ENCODE data around the gene SPSB1.
"Not testable (repeated sequence)": the region's sequence is repeated elsewhere in the genome, so short reads cannot be mapped to it uniquely, and the experiment has no call there.

The SPSB1 gene

DNA sequence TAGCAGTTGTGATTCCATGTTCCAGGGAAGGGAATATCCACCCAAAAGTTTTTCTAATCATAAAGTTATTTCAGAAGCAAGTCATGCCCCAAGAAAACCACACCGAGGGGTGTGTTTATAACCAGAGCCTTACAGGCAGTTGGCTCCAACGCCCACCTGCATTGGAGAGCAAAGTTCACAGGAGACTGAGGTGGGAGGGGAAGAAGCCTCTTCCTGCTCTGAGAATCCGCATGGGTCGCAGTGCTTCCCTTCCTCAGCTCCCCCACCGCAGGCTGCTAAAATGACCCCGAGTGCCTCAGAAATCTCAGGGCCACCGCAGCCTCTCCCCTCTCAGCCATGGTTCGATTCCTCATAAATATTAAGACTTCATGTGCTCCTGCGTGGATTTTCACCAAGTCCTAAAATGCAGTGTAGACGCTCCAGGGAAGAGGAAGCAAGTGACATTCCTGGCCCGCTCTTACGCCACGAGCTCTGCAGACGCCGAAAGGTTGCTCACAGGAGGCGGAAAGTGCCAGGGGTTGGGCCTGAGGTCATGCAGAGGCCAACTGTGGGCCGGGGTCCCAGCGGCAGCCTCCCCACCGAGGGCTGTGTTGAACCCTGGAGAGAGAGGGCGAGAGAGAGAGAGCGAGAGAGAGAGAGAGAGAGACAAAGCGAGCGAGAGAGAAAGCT lies 13.4 kb upstream of the SPSB1 start:
- no peak for DNase-seq (ENCODE audit: low read depth)

- no peak for DNase-seq (ENCODE audit: low read depth)
These were observed 12.5 kb upstream of the SPSB1 start for GRCh38 chr1:9280015-9280860.

DNA sequence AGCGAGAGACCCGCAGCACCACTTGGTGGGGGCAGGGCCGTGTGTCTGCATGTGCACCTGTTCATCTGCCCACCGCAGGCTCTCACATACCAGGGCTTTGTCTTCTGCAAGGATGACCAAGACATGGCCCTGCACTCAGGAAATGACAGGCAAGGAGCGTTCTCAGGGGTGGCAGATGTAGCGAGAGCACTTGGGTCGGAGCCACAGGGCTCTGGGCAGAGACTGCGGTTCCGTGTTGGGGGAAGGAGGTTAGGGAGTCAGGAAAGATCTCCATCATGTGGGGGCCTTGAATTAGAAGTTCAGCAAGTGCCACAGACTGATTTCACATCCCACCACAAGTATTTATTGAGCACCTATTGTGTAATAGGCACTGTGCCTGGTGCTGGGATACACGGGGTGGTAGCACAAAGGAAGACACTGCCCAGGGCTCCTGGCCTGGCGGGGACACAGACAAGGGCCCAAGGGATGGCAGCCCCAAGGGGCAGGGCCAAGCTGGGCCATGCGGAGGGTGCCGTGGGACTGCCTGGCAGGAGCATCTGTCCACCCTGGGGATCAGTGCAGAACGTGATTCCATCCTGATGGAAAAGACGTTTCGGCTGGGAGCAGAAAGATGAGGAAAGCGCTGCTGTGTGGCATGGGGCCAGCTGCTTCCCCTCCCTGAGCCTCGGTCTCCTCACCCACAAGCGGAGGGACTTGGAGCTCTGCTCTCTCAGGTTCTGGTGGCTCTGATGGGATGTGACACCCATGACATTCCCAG lies 11.4 kb upstream of the SPSB1 start:
- DNase-seq (ENCODE audit: low read depth): no peak

DNA sequence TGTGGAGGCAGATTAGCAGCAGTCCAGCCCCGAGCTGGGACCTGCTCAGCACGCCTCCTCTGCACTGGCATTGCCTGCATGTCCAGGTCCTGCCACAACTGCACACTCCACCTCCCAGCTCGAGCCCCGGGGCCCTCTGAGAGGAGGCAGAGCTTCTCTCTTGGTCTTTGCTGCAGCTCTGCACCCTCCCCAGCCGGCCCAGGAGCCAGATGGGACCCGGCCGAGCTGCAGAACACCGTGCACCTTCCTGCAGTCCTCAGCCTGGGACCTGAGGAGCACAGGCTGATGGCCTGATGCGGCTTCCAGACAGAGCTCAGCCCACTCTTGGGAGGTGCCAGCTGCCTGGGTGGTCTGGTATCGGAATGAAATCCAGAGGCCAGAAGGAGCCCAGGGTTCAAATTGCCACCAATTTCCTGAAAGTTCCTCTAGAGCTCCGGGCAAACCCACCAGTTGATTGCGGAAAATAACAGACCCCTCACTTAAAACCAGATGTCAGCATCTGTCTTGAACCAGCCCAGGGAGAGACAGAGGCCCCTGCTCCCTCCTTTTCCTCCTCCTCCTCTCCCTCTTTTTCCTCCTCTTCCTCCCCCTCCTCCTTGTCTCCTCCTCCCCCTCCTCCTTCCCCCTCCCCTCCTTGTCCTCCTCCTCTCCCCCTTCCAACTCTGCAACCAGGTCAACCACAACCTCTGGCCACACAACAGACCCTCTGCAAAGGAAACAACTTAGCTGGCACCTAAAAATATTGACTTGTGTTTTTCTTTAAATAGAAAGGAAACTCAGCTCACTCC lies 10.6 kb upstream of the SPSB1 start:
- DNase-seq (ENCODE audit: low read depth): no peak

DNA sequence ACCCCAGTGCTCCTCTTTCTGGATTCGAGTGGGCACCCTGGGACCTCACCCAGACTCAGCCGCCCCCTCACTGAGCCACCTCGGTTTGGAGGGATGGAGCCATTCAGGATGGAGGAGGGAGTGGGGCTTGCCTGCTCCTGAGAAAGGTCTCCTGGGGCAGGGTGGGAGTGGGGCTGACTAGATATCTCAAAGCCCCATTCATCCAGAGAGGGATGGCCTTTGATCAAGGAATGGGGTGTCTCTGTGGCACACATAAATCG lies 10.1 kb upstream of the SPSB1 start:
- DNase-seq (ENCODE audit: low read depth): no peak

DNA sequence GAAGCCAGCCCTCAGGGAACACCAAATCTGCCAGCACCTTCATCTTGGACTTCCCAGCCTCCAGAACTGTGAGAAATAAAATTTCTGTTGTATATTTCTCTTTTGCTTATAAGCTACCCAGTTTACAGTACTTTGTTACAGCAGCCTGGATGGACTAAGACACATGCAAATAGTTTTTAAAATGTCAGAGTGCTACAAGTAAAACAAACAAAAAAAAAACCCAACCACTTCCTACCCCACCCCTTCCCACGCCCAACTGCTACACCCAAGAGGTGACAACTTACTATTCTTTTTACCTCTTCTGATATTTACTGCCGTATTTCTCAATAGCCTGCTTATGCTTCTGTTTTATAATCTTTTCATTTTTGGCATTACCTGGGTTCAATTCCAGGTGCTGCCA lies 8.6 kb upstream of the SPSB1 start:
- DNase-seq (ENCODE audit: low read depth): no peak

DNA sequence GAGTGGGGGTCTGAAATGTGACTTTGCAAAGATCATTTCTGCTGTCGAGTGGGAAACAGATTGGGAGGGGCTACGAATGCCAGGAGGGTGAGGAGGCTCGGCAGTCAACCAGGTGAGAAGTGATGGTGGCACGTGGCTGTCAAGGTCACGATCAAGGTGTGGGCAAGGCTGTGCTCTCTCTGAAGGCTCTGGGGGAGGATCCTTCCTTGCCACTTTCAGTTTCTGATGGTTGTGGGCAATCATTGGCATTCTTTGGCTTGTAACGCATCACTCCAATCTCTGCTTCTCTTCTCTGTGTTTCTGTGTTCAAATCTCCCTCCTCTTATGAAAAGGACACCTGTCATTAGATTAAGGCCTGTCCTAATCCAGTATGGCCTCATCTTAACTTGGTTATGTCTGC lies 6.1 kb upstream of the SPSB1 start:
- no peak for DNase-seq (ENCODE audit: low read depth)

- peak; percentile 76 for DNase-seq (ENCODE audit: low read depth)
These were observed 3.6 kb upstream of the SPSB1 start for GRCh38 chr1:9289090-9289534.

DNA sequence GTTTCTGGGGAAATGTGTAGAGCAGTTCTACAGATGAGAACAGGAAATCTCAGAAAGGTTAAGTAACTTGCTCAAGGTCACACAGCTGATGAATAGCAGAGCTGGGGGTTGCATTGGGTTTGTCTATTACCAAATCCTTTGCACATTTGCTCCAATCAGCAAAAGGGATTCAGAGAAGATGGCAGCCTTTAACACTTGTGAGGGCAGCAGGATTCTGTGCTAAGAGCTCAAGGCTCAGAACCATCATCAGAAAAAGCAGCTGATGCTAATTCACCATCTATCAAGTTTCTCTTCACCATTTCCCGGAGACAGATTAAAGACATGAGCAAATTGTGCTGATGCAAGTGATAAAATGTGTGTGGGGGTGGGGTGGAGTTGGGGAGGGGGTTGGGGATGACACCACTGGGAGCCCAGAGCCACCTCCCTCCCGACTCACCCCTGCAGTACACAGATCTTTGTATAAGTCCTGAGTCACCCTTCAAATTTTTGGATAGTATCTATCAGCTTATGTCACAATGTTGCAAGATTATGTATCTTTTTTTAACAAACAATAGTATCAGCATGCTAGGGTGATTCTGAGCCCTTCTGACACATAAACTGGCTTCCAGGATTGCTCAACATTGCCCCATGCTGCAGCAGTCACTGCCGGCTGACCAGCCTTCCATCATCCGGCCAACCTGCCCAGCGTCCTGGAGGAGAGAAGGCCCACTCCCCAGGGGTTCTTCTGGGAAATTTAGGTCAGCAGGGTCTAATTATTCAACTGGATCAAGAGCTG lies 2.8 kb upstream of the SPSB1 start:
- no peak for DNase-seq (ENCODE audit: low read depth)

DNA sequence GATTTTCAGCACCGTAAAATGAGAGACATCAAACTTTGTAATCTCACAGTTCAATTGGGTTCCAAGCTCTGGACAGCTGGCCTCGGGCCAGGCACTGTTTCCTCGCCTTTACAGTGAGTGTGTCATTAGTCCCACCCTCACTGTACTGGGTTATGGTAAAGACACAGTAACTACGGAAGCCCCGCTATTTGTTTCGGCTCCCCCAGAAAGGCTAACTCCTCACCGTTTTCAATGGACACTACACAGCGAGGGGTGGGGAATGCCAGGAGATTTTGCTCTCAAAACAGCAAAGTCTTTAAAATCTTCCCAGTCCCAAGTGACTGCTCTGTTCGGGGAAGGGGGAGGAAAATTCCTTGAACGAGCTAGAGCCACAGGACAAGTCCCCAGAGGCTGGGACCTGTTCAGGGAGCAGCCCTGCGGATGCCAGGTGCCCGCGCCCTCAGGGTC lies 757 bp upstream of the SPSB1 start:
- no peak for DNase-seq (ENCODE audit: low read depth)

- no peak for DNase-seq (ENCODE audit: low read depth)
These were observed 493 bp downstream of the SPSB1 start for GRCh38 chr1:9293241-9293532.

DNA sequence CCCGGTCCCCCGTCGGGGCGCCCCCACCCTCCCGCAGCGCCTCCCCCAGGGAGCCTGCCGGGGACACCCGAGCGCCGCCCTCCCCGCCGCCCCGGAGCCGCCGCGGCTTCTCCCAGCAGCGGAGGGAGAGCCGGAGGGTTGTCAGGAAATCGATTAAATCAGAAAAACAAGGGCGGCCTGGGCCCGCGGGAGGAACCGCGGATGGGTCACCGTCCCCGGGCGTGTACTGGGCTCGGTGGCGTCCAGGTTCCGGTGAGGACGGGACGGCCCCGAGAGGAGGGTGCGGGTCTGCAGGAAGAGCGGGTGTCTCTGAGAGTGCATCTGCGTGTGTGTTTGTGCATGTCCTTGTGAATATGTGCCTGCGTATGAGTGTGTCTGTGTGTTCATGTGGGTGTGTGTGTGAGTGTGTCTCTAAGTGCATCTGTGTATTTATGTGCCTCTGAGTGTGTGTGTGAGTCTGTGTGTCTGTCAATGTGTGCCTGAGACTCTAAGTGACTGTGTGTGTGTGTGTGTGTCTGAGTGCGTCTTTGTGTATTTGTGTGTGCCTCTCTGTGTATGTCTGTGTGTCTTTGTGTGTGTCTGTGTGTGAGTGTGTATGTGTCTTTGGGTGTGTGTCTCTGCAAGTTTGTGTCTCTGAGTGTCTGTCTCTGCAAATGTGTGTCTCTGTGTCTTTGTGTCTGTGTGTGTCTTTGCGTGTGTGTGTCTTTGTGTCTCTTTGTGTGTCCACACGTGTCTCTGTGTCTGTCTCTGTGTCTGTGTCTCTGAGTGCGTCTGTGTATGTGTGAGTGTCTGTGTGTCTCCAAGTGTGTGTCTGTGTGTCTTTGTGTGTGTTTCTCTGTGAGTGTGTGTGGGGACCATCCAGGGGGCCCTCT lies 1.1 kb downstream of the SPSB1 start:
- DNase-seq (ENCODE audit: low read depth): no peak

- no peak for DNase-seq (ENCODE audit: low read depth)
These were observed 1.7 kb downstream of the SPSB1 start for GRCh38 chr1:9294405-9294773.

DNA sequence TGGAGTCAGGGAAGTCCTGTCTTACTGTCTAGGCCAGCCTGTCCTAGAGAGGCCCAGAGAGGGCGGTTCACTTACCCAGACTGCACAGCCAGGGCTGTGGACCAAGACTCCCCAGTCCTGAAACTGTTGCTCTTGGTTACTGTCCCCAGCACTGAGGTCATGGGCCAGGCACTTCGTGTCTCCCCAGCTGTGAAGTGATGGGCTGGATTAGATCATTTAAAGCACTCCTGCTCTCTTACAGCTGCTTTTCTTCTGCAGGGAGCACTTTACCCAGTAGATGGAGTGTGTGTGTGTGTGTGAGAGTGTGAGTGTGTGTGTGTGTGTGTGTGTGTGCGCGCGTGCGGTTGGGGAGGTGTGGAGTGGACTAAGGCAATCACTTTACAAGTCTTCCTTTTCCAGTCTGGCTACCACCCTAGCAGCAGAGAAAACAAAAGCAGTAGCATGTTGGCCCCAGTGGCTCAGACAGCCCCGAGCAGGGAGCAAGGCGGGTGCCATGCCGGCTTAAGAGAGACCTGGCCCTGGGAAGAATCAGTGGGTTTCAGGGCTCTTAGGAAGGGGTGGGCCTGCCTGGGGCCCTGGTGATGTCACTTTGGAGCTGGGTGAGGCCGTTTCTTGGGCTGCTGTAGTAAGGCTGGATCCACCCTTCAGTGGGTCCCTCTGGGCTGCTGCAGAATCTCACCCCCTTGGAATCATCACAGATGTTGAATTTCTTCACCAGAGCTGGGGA lies 2.4 kb downstream of the SPSB1 start:
- no peak for DNase-seq (ENCODE audit: low read depth)

DNA sequence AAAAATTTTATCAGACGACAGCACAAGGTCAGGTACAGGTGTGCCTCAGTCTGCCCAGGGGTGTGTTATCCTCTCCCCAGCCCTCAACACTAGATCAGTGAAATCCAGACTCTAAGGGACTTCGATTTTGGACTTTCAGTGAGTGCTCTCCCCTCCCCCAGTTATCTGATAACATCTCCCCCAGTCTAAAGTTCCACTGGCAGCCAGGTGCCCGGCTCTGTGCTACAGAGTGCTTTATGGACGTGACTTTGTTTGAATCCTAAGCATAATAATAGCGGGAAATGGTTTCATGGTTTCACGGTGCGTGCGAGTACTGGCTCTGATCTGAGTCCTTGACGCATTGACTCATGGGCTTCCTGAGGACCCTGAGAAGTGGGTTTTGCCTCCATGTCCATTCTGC lies 3.2 kb downstream of the SPSB1 start:
- DNase-seq (ENCODE audit: low read depth): no peak

GRCh38 chr1:9296850-9297249 lies 4.2 kb downstream of the SPSB1 start:
- DNase-seq (ENCODE audit: low read depth): no peak

GRCh38 chr1:9297831-9298230 lies 5.1 kb downstream of the SPSB1 start:
- DNase-seq (ENCODE audit: low read depth): no peak

DNA sequence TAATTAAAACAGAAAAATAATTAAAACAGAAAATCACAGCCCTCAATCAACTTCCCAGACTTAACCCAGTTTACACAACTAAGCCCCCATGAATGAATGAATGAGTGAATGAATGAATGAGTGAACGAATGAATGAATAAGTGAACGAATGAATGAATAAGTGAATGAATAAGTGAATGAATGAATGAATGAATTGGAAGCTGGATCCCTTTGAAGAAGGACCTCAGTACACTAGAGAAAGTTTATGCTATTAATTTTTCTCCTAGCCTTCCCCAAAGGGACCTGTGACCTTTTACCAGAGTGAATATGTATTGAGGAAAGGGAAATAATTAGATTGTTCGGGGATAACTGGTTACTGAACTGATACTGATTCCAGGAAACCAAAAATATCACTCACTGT lies 5.6 kb downstream of the SPSB1 start:
- DNase-seq (ENCODE audit: low read depth): no peak

GRCh38 chr1:9299571-9300541 lies 7.2 kb downstream of the SPSB1 start:
- not testable (repeated sequence) for DNase-seq (ENCODE audit: low read depth)
